CD4-positive, alpha-beta T cell treated with Interleukin-10 for 1 hour (primary cell): ENCODE measurements around the gene FXYD1.
"Not testable (repeated sequence)": the region's sequence is repeated elsewhere in the genome, so short reads cannot be mapped to it uniquely, and the experiment has no call there.

Experiments
- DNase-seq: peaks from one replicate; pipeline ENCODE4 v3.0.0-alpha.2; 2020

Gene FXYD1

DNA sequence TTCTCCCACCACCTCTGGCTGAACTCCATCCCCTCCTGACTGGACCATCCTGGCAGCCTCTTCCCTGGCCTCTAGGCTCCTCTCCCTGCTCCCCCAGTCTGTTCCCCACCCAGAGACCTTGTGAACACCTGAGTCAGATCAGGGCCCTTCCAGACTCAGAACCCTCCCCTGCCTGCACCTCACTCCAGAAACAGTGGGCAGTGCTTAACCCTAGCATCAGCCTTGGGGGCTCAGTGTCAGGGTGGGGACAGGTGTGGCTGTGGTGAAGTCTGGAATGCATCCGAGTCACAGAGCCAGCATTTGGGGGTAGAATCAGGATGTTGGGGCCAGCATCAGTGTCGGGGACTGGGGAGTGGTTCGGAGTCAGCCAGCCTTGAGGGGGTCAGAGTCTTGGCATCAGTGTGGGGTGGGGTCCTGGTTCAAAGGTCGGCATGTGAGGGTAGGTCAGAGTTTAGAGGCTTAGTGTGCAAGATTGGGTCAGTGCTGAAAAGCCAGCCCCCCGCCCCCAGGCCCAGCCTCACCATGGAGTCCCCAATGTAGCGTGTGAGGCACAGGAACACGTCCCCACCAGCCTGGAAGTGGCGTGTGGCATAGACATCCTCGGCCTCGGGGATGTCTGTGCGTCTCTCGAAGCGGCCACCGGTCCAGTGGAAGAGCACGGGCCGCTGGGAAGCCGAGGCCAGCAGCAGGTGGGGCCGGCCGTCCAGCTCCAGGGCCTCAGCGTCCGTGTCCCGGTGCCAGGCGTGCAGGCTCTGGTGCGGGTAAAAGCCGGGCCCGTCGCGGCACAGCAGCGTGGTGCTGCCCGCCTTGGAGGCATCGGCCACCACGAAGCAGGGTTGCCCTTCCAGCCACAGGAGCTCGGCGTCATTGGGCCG lies 12.6 kb upstream of the FXYD1 start:
- DNase-seq = no peak

DNA sequence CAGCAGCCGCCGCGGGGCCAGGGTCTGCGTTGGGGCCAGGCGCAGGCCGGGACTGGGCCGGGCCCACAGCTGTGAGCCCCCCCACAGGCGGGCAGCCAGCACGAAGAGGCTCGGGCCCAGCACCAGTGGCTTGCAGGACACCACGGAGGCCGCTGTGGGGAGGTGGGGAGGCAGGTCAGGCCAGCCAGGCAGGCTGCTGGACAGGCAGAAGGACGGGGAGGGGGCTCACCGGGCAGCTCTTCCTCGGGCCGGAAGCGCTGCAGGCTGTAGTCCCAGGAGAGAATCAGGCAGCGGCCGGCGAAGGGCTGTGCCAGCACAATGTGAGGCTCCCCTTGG lies 12.0 kb upstream of the FXYD1 start:
- DNase-seq = no peak

DNA sequence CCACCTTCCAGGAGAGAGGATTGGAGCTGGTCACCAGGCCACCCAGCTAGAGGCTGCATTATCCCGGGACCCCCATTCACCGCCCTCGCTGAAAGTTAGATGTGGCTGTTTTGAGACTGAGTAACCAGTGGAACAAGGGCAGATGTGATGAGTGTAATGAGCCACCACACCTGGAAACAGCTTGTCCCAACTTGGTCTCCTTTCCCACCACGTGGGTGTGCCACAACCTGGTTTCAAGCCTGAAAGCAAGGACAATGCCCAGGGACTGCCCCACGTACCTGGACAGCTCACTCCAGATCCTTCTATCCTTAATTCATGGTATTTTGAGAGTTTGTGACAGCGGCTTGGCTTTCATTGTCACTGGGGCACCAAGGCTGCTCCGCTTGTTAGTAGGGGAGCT lies 10.8 kb upstream of the FXYD1 start:
- no peak for DNase-seq

DNA sequence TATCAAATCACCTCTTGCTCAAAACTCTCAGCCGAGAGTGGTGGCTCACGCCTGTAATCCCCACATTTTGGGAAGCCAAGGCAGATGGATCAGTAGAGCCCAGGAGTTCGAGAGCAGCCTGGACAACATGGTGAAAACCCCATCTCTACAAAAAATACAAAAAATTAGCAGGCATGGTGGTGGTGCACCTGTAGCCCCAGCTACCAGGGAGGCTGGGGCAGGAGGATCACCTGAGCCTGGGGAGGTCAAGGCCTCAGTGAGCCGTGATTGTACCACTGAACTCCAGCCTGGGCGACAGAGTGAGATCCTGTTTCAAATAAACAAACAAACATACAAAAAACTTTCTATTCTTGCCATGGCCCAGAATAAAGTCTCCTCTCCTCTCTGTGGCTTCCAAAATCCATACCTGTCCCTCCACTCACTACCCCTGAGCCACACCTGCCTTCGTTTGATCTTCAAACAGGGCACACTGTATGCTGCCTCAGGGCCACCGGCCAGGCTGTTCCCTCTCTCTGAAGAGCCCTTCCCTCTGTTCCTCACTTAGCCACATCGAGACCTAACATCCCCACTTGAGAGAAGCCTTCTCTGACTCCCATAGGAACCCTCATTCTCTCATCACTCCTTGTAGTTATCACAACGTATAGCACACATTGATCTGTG lies 10.1 kb upstream of the FXYD1 start:
- no peak for DNase-seq

DNA sequence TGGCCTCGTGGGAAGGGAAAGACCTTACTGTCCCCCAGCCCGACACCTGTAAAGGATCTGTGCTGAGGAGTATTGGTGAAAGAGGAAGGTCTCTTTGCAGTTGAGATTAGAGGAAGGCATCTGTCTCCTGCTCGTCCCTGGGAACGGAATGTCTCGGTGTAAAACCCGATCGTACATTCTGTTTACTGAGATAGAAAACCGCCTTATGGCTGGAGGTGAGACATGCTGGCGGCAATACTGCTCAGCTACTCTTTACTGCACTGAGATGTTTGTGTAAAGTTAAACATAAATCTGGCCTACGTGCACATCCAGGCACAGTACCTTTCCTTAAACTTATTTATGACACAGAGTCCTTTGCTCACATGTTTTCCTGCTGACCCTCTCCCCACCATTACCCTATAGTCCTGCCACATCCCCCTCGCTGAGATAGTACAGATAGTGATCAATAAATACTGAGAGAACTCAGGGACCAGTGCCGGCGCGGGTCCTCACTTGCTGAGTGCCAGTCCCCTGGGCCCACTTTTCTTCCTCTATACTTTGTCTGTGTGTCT lies 8.8 kb upstream of the FXYD1 start:
- DNase-seq = not testable (repeated sequence)

DNA sequence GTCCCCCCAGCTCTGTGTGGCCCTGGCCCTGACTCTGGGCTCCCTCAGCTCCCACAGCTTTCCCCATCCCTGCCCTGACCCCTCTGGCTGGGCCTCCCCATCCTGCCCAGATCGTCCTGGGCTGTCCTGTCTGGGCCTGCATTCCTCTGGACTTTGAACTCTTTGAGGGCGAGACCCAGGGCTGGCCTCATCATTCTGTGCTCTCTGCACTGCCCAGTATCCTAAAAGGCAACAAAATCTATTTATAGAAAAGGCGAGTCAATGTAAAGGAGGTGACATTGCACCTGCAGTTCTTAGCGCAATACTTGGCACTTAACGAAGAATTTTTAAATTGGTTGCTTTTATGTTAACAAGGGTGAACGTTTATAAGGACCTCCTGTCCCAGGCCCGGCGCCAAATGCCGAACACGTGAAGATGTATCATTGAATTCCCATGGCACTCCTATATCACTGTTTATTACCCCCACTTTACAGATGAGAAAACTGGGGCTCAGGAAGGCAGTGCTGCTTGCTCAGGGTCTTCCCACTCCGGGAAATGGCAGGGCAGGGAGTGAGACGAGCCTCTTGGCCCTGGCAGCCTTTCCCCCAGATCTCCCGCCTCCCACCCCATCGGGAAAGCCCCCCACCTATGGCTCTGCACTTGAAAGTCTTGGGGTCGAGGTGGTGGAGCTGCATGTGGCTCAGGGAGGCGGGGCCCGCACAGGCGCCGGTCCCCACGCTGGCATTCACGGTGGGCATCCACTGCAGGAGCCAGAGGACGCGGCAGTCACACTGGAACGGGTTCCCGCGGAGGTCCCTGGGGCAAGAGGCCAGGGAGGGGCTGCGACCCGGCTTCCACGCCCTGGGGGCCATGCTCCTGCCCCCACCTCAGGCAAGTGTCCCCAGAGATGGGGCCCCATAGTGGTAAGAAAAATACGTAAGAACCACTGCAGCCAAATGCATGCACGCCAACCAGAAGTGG lies 7.6 kb upstream of the FXYD1 start:
- DNase-seq = no peak

DNA sequence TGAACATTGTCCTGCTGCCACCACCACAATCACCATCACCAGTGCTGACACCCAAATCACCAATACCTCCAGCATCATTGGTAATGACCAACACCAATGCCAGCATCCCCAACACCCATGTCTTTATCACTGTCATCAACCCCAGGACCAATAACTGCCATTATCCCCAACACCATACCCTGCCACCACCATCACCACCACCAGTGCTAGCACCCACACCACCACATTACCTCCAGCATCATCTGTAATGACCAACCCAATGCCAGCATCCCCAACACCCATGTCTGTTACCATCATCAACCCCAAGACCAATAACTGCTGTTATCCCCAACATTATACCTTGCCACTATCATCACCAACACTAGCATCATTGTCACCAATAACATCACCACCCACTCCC lies 6.4 kb upstream of the FXYD1 start:
- no peak for DNase-seq

DNA sequence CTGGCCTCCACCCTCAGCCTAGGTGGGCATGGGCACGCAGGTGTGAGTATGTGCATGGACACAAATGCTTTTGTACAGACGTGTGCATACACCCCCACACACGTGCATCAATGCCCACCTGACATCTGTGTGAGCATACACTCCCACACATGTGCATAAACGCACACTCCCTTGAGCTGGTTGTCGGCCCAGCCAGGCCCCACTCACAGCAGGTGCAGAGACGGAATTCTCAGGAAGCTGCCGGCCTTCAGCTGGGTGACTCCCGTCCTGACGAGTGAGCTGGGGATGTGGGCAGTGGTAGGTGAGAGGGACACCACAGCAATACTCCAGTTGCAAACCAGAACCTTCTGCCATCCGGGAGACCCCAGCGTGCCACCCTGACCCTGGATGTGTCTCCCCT lies 4.8 kb upstream of the FXYD1 start:
- no peak for DNase-seq

DNA sequence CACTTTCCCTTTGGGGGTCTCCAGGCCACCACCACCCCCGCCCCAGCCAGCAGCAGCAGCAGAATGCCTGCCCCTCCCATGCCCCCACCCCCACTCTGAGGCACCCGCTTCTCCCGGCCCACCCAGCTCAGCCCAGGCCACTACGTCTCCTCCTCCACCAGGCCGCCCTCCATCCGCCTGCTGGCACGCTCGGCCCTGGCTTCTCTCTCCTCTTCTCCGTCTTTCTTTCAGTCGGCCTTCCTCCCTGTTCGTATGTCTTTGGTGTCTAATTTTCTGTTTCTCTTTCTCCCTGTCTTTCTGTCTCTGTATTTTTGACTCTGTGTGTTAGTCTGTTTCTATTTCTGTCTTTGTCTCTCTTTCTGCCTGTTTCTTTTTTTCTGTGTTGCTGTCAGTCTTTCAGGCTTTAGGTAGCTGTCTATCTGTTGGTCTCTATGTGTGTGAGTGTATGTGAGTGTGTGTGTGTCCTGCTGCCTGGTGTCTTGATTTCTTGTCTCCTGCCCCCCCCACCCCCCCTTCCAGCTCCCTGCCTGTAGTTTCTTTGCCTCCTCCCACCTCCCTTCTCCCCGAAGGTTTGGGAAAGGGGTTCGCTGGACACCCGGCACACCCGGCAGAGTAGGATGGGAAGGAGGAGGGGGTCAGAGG lies 3.9 kb upstream of the FXYD1 start, which contains the start of gene LGI4:
Gene LGI4 (minus strand): TSS at position 459 of the 642 bp plus-strand sequence. CDS start 379 bp downstream, at position 80.
- DNase-seq = no peak

DNA sequence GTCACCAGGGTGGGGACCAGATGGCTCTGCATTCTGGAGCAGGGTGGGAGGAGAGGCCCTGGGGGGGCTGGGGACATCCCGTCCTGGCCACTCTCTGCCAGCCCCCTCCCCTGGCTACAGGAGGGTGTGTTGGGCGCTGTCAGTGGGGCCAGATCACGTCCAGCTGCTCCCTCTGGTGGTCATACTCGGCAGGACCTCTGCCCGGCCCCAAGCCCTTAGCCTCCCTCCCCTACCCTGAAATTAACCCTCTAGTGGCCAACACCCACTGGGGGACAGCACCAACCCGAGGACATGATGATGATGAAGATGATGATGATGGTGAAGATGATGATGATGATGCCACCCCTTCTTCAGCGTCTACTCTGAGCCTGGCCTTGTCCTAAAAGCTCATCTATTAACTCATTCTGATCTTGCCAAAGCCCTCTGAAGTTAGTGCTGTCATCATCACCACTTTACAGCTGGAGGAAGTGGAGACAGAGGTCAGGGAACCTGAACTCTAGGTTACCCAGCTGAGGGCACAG lies 3.2 kb upstream of the FXYD1 start:
- DNase-seq = peak; percentile 70

DNA sequence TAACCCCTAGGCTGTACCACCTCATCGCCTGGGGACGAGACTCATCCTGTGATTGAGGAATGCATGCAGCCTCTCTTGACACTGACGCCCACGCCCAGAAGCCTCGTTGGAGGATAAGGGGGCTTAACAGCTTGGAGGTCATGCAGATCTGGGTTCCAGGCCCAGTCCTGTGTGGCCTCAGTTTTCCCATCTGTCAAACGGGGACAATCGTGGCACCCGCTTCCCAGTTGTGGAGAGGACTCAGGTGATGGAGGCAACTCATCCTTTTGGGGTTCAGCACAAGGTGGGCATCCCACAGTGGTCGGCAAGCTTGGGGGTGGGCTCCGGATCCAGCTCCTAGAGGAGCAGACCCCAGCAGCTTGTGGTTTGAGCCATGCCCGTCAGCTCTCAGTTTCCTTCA lies 2.4 kb upstream of the FXYD1 start:
- DNase-seq = no peak

DNA sequence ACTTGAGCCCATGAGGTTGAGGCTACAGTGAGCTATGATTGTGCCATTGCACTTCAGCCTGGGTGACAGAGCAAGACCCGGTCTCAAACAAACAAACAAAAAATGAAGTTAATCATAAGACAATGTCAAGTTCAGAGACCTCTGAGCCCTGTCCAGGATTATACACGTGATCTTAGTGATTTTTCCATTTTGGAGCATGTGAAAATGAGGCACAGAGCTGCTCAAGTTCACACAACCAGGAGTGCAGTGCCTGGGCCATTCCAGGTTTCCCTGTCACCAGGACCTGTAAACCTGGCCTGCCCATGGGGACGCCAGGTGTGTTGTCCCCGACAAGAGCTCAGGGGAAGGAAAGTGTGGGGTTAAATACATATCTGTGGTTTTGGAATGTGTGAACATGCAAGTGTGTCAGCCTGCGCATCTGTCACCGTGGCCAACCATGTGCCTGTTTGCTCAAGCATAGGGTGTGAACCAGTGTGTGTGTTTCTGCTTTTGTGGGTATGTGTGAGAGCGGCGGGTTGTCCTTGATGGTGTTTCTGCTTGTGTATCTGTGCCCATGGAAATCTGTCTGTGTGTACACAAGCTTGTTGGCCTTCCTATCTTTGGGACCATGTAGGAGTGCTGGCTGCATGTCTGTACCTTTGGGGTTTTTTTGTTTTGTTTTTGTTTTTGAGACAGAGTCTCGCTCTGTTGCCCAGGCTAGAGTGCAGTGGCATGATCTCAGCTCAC lies 1.5 kb upstream of the FXYD1 start:
- DNase-seq = no peak

DNA sequence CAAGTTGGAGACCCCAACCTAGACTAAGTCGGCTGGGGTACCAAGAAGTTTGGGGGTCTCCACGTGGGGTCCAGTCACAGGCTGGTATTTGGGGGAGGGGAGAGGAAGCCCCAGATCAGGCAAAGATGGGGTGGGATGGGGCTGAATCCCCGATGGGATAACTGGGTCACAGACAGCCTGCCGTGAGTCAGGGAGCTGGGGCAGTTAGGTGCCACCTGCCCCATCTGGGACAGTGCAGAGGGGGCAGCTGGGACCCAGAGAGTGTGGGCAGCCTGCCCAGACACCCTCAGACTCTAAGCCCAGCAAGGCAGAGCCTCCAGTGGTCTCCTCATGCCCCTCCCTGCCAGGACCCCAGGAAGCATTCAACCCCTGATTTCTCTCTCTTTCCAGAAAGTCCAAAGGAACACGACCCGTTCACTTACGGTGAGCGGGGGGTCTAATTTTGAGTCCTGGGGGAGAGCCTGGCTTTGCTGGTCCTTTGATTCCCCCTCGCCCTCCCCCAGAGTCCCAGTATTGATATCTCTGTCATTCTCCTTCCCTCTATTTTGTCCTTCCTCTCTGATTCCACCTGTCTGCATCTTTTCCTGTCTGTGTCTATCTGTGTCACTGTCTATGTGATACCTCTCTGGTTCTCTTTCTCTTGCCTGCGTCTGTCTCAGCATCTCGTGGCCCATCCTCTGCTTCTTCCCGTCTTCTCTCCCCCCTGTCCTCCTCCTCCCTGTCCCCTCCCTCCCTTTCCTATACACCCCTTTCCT lies 1.8 kb downstream of the FXYD1 start:
- no peak for DNase-seq

DNA sequence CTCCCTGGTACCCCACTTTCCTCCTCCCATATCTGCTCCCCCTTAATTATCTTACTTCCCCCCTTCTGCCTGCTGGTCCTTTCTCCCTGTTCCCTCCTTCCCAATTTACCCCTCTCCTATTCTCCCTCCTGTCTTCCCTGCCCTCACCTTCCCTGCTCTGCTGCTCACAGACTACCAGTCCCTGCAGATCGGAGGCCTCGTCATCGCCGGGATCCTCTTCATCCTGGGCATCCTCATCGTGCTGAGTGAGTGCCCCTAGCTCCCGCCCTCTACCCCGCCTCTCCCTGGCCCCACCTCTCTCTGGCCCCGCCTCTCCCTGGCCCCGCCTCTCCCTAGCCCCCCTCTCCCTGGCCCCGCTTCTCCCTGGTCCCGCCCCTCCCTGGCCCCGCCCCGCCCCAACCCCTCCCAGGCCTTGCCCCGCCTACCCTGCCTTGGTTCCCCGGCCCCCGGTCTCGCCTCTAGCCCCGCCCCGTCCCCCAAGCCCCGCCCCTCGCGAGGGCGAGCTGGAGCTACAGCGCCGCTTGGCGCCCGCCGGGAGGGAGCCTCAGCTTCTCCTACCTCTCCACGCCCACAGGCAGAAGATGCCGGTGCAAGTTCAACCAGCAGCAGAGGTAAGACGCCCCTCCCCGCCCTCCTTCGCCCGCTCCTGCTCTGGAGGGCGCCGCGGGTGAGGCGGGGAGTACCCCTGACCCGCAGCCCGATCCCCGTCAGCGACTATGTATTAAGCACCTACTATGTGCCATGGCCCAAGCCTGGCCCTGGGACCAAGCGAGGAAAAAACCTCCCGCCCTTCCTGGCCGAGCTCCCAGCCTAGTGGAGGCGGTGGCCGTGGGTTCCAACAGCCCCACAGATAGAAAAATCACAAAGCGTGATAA lies 2.6 kb downstream of the FXYD1 start:
- DNase-seq = peak; percentile 96

DNA sequence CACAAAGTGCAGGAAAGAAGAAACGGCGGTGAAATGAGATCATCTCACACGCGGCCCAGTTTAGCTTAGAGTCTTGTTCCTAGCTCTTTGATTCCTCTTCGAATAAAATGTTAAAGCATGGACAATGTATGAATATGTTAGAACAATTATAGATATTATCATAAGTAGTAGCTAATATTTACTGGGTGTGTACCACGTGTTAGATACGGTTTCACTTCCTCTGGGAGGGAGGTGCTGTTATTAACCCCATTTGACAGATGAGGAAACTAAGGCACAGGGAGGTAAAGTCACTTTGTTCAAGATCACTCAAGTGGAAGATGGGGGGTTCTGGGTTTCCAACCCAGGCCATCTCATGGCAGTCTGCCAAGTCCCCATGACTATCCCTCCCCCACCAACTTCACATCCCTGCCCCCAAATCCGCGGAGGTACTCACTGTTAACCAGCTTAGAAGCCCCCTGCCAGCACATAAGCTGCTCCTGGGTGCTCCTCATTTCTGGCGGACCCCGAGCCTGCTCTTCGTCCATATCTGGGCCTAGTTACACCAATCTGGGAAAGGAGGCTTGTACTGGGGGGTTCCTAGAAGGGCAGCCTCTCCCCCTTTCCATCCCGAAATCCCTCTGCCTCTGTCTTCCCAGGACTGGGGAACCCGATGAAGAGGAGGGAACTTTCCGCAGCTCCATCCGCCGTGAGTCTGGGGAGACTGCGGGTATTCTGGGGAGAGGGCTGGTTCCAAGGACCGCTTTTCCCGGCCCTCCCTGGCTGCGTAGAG lies 3.4 kb downstream of the FXYD1 start:
- DNase-seq = peak; percentile 15

DNA sequence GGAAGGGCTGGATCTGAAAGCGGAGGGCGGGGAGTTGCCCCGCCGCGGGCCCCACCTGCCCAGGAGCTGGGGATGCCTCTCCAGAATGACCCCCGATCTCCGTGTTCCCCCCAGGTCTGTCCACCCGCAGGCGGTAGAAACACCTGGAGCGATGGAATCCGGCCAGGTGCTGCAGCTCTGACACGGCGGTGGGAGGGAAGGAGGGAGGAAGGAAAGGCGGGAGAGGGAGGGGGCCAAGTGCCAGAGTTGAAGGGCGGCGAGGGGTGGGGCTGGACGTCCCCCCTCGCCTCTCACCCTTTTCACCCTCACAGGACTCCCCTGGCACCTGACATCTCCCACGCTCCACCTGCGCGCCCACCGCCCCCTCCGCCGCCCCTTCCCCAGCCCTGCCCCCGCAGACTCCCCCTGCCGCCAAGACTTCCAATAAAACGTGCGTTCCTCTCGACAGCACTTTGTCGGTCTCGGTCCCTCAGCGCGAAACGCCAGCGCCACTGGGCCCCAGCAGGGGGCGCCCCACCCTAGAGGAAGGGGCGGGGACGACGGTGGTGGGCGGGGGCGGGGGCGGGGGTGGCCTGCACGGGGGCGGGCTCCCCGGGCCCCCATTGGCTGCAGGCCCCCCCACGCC lies 4.1 kb downstream of the FXYD1 start:
- peak; percentile 83 for DNase-seq

DNA sequence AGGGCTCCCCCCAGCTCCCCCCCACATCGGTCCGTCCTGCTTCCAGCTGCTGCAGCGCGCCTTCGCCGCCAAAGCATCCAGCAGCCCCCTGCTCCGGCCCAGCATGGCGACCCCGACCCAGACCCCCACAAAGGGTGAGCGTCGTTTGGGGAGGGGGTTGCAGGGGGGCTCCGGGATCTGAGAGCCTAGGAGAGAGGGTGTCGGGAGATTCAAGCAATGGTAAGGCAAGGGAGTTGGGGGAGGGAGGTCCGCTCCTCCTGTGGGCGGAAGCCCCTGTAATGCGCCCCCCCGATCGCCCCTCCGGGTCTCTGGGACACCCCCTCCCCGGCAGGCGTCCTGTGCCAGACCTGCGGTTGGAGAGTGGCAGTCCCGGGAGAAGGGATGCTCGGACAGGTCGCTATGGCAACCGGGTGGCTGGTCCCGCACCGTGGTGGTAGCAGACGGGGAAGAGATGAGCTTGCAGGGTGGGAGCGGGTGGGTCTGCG lies 4.6 kb downstream of the FXYD1 start, which contains the start of gene FXYD7:
Gene FXYD7 (plus strand): TSS at position 25 of the 485 bp plus-strand sequence. CDS start 79 bp downstream, at position 104.
- DNase-seq = no peak

DNA sequence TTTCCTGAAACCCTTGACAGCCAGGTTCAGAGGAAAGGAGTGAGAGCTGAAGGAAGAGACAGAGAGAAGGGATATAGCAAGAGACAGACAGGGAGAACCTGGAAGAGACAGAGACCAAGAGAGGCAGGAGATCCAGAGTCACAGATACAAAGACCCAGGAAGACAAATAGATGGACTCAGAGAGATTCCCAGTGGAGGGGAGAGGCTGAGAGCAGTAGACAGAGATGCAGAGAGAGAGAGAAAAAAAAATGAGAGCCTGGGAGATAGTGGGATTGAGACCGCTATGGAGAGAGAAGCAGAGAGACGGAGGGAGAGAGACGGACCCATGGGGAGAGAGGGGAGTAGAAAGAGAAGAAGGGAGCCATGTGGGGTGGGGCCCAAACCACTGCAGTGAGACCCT lies 5.2 kb downstream of the FXYD1 start:
- no peak for DNase-seq
